HPDE6-E6E7 (cell line): ENCODE measurements around the gene BCL7A.

Experiments used
- DNase-seq: peaks from one replicate; pipeline ENCODE4 v3.0.0; 2011; ENCODE audit warnings: missing footprints; ENCODE audit errors: extremely low spot score

Gene BCL7A

DNA sequence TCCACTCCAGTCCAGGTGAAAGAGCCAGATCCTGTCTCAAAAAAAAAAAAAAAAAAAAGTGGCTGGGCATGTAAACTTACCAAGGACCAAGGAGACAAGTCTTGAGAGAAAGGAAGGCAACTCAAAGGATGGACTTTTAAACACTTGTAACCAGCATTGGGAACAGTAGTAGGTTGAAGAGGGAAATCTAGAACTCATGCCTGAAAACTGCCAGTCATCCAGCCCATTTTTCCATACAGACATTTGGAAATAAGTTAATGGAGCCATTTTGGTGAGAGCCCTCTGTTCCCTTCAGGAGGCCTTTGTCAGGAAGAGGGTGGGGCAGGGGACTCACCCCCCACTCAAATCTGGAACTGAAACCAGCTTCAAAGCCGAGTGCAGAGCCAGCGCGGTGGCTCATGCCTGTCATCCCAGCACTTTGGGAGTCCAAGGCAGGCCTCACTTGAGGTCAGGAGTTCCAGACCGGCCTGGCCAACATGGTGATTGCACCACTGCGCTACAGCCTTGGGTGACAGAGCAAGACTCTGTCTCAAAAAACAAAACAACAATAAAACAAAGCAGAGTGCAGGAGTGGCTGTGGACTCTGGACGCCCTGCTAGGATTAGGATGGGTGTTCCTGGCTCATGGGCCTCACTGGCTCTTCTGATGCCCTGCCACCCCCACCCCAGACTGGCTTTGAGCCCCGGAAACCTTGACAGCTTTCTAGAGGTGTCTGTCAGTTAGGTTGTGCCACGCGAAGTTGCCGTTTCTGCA lies 55.2 kb downstream of the BCL7A start:
- DNase-seq: no peak

DNA sequence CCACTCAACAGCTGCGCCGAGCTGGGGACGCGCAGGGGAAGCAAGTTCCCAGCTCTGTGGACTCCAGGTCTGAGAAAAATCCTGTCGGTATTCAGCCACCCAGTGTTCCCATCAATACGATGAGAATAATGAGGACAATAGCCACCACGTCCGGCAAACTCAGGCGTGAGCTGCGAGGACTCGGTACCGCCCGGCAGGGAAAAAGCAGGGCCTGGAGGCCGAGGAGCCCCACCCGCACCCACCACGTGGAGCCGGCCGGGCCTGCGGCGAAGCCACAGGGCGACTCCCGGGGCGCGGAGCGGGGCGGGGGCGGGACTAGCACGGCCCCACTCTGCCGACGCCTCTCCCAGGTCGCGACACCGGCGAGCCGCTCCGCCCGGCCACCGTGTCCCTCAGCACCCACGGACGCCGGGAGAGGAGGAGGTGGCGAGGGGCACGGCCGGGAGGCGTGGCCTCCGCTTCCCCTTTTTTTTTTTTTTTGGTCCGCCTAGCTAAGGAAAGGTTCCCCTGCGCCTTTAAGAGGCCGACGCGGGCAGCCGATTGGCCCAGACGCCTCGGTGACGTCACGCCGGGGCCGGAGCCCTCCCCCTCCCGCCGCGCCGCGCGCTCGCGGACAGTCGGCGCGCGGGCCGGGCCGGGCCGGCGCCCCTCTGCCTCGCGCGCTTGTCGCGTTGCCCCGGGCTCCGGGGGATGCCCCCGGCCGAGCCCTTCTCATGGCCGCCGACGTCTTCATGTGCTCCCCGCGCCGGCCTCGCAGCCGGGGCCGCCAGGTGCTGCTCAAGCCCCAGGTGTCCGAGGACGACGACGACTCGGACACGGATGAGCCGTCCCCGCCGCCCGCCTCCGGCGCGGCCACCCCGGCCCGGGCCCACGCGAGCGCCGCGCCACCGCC lies 56.7 kb downstream of the BCL7A start, which contains the start of gene MLXIP:
Gene MLXIP, plus strand, starts transcription at position 616 of the 892 bp plus-strand sequence. Its CDS starts 98 bp downstream, at position 714.
- DNase-seq: peak; percentile 84

DNA sequence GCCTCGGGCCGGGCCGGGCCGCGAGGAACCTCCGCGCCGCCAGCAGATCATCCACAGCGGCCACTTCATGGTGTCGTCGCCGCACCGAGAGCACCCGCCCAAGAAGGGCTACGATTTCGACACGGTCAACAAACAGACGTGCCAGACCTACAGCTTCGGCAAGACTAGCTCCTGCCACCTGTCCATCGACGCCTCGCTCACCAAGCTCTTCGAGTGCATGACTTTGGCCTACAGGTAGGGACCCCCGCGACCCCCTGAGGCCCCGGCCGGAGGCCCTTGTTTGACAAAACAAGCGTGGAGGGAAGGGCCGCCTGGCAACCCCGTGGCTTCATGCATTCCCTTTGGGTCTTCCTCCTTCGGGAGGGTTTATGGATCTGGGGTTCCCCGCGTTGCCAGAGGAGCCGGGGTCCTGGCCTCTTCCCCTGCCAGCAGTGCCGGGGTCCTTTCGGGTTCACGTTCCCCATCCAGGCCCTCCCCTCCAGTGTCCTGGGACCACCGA lies 57.4 kb downstream of the BCL7A start:
- no peak for DNase-seq

DNA sequence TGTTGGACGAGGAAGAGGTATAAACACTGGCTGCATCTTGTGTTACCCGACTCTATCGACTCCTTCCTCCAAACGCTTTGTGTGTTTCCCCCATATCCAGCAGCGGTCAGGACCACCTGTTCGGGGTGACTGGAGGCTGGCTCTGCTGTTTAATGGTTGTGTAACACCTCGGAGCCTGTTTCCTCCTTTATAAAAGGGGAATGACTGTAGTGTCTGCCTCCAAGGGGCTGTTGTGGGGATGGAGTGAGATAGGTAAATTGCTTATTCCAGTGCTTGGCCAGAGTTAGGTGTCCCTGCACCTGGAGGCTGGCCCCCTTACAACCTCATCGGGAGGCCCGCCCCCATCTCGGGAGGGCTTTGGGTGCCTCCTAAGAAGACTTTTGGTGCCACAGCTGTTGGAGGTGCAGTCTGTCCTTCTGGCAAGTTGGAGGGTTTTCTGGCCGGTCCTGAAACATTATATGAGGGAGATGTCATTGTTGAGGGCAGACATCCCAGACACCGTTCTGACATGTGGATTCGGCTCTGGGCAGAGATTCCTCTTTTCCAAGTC lies 57.9 kb downstream of the BCL7A start:
- DNase-seq: no peak

DNA sequence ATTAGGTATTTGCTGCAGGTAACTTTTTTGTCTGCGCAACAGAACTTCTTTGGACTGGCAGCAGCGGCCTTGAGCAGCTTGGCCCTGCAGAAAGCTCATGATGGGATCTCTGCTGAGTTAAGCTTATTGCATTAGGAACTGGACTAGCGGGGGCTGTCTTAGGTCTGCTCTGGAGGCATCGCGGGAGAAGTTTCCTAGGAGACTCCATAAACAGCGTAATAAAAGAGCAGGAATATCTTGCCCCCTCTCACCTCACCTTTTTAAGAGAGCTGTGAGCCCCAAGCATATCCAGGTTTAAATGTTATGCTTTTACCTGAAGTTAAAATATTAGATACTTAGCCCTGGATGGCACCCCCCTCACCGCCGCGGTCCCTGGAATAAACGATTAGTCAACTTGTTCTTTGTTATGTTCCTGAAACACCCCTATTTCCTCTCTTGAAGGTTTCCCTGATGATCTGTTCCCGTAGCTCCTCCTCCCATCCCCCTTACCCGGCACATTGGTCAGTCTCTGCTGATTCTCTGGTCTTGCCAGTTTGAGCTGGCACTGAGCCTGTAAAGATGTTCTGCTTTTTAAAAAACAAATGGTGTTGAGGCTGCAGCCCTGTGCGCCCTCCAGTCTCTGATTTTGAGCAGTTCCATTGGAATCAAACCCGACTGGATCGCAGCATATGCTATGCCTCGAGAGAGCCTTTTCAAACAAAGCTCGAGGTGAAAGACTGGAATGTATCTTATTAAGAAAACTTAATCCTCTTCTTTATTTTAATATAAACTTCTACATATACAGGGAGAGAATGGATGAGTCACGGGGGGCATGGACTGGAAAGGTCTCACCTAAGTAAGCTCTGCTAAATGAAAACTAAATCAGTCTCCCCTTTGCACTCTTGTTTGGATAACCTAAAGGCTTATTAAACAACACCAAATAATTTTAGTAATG lies 58.7 kb downstream of the BCL7A start:
- DNase-seq: peak; percentile 85

DNA sequence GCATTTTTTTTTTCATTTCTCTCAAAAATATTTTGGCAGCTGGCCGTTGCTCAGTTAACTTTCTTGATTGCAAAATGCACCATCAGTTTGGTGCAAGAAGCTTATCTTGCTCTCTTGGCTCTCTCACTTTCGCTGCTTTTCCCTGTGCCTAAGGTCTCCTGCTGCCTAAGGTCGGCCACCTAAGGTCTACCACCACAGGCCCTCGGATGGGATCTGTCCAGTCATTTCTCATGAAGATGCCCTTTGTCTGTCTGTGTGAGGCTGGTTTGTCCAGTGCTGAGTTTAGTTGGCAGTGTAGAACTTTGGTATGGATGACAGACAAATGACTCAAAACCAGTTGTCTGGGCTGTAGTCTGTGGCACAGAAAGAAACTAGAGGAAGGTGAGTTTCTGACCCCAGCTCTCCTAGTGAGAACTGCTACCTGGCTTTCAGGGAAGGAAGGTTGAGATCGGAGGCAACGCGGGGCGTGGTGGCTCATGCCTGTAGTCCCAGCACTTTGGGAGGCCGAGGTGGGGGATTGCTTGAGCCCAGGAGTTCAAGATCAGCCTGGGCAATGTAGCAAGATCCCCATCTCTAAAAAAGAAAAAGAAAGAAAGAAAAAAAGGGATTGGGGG lies 59.5 kb downstream of the BCL7A start:
- DNase-seq: no peak

DNA sequence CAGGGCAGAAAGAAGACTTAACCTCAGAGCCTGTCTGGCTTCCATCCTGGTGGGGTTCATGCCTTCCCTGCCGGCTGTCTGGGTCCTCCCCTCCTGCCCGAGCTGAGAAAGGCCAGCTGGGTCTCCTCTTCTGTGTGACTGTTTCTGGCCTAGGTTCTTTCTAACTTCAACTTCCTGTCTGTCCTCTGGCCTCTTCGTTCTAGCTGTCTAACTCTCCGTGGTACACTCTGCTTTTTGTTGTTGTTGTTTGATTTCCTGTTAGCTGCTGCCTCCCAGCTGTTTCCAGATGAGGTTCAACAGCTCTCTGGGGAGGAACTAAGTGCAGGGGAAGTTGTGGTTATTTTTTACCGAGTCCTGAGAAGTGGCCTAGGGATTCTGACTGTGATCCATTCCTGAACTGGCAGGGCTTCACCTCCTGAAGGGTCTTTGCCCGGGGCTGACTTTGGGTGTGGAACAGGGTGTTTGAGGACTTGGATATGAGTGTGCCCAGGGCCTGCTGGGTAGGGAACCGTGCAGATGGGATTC lies 60.1 kb downstream of the BCL7A start:
- no peak for DNase-seq

DNA sequence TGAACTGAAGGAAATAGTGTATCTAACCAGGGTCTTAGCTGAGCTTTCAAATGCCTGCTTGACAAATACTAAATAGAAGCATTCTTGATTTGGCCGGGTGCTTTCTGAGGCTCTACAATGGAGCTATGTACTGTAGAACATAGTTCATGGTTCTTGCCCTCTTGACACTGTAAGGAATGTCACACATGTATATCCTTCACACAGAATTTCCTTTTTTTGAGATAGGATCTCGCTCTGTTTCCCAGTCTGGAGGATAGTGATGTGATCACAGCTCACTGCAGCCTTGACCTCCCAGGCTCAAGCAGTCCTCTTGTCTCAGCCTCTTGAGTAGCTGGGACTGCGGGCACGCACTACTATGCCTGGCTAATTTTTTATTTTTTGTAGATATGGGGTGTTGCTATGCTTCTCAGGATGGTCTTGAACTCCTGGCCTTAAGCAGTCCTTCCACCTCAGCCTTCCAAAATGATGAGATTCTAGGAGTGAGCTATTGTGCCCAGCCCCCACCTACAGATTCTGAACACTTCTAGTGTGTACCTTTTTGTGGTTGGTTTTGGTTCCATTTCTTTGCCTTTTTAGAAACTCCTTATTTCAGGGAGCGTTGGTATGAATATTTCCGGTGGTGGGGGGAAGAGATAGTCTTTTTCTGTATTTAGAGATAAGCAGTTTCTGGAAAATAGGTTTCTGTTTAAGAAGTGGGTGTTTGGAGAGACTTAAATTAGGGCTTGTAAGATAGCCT lies 61.1 kb downstream of the BCL7A start:
- no peak for DNase-seq

DNA sequence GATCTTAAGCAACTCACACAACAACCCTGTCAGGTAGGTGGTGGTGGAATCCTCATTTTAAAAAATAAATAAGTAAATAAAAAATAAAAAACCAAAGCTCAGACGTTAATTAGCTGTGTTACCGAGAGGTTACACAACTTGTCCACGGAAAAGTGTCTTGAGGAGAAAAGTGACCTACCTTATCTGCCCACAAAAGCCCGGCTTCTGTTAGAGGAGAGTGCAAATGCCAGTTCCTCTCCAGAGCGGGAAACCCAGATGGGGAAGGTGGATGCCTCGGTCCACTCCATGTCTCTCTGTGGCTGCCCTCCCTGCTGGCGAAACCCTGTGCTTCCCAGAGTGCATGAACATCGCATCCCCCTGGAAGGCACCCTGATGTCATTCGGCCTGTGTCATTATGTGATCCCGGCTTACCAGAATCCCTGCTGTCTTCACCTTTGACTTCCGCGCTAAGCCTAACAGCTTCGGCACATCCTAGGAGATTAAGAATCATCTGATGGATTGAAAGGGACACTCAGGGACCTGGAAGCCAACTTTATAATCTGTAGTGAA lies 63.2 kb downstream of the BCL7A start:
- DNase-seq: no peak

DNA sequence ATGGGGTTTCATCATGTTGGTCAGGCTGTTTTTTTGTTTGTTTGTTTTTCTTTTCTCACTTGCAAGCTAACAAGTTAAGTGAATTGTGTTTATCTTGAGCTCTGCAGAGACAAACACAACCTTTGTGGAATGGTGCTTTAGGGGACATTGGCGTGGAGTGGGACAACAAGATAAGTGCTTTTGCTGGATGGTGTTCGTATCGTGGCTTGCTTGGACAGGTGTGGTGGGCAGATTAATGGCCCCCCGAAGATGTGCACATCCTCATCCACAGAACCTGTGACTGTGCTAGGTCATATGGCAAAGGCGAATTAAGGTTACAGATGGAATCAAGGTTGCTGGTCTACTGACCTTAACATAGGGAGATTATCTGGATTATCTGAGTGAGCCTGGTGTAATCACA lies 63.9 kb downstream of the BCL7A start:
- no peak for DNase-seq

DNA sequence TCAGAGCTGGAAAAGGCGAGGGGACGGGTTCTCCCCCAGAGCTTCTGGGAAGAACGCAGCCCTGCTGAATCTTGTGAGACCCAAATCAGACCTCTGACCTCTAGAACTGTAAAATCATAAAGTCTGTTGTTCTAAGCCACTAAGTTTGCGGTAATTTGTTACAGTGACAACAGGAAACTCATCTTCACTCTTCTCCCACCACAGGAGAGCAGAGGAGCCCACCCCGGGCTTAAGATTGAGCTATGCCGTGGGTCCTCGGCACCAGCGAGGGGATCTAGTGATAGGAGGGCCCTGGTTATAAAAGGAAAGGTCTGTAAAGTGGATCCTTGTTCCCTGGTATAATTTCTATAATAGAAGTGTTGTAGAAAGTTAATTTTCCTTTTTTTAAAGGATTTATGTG lies 64.4 kb downstream of the BCL7A start:
- no peak for DNase-seq

DNA sequence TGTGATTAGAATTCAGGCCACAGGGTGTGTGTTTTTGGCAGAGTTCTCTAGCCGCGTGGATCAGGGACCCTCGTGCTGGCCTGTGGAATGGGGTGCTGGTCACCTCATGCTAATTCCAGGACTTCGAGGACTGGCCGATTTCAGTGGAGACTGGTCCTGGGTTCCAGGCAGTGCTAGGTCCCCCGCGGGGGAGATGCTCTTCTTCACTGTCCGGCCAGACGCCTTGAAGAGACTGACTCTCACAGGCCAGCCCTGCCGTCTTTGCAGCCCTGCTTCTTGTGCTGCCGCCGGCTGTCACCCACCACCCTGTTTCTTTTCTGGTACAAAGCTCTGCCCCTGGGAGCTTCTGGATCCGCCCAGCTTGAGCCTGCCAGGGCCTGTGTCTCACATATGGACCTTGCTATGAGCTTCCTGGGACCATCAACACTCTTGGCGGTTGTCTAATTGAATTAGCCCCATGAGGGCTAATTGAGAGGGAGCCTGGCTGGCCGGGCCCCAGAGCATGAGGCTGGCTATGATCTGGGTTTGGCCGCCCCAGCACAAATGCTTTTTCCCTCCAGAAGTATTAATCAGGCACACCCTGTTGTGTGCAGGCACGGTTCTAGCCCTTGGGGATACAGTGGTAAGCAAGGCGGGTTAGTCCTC lies 65.1 kb downstream of the BCL7A start:
- no peak for DNase-seq

DNA sequence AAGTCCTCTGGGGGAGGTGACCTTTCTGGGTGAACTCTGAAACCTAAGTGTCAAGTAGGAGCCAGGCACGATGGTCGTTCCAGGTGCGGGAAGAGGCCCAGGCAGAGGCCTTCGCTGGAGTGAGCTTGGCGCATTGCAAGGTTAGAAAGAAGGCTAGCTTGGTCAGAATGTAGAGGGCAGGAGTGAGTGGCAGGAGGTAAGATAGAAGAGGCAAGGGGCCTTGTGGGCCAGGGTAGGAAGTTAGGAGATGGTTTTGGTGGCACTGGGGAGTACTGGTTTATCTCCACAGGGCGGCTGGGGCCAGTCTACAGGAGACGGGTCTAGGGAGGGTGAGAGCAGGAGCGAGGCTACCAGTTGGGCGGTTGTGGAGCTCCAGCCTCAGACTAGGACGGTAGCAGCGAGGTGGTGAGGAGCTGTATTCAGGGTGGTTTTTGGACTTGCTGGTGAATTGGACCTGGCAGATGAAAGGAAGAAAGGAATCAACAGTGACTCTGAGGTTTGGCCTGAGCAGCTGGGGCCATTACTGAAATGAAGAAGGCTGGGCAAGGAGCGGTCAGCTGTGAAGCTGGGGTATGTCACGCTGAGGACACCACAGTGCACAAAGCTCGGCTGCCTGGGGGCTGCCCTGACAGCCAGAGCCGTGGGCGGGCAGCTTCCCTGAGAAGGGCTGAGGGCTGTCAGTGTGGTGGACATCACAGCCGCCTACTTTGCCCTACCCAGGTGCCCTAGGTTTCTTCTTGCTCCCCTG lies 65.9 kb downstream of the BCL7A start:
- DNase-seq: no peak

DNA sequence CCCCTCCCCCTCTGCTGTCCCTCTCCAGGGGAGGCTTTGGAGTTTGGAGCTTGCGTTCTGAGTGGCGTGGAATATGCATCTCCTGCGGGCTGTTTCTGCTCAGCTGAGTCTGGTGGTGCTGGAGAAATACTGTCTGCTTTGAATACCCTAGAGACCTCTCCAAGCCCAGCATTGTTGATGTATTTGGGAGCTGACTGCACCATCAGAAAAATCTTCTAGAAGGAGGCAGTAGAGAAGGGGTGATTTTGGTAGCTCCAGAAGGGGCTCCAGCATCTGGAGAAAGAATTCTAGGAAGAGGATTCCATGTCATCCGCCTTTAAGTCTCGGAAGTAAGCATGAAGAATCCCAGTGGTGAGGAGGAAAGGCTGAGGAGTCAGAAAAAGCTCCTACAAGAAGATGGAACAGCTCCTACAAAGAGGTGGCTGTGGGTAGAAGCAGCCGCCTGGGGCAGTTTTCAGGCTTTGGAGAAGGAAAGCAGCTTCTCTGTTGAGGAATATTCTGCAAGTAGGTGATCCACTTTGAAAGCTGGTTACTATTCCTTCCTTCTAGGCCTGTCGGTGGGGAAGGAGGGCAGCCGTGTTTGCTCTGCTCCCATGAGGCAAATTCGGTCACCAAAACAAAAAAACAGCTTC lies 66.6 kb downstream of the BCL7A start:
- no peak for DNase-seq

DNA sequence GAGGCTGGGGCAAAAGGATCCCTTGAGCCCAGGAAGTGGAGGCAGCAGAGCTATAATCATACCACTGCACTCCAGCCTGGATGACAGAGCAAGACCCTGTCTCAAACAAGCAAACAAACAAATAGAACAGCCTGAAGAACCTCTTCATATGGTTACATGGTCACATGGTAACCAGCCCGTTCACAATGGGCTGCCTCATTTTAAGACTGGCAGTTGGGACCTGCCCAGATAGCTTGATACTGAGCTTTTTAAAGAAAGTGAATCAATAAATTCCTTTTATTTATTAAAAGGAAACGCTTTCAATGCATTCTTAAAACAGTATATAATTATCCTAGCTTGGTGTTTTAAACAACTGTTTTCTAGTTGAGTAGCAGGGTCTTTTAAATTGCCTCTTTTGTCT lies 67.4 kb downstream of the BCL7A start:
- DNase-seq: no peak

DNA sequence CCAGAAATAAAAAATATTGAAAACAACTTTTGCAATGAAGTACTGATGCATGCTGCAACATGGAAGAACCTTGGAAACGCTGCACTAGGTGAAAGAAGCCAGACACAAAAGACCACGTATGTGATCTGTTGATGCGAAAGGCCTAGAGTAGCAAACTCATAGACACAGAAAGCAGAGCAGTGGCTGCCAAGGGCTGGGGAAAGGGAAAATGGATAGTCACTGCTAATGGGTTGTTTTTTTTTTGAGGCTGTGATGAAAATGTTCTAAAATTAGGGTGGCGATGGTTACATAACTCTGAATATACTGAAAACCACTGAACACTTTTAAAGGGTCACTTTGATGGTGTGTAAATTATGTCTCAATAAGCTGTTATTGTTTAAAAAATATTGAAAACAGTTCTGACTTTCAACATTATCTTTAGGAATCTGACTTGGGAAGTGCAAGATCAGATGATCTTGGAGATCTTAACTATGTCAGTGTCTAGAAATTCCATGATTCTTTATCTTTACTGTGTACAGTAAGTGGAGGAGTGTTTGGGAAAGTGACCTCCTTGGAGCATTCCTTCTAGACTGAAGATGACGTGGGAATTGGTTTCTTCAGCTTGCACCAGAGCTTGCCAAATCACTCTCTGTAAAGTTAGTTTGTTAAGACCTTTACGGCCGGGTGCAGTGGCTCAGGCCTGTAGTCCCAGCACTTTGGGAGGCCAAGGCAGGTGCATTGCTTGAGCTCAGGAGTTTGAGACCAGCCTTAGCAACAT lies 69.3 kb downstream of the BCL7A start:
- DNase-seq: no peak
